Inferior parietal cortex (tissue), 1 donor: ENCODE data around the gene AJAP1.
A peak's percentile ranks its signal among the peaks of the same experiment; 100 is the strongest.
"Not testable (repeated sequence)": the region's sequence is repeated elsewhere in the genome, so short reads cannot be mapped to it uniquely, and the experiment has no call there.

ENCODE experiments used
- DNase-seq: peaks from one replicate; pipeline ENCODE4 v3.0.0-alpha.2; 2016; ENCODE audit errors: extremely low spot score

The AJAP1 gene

DNA sequence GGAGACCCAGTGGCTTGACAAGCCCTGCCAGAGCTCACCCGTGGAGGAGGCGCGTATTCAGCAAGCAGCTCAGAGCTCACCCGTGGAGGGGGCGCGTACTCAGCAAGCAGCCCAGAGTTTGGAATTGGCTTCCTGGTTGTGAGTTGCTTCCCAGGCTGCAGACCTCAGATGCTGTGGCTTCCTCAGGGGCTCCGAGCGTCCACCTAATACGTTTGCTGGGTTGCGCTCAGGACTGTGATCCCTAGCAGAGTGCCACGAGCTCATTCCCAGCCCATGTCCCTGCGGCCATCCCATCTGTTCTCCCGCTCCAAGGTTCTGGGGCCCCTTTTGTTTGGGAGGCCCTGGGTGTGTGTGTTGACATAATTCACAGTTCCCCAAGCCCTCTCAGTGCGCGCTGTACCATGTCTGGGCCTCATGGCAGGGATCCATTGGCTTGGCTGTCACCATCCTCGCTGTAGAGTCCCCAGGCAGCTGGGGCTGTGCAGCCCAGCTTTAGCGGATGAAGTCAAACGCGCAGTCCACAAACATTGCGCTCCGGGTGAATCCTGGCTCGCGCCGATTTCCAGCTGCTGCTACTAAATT is 3.6 kb downstream of the AJAP1 start:
- peak; percentile 69 for DNase-seq

DNA sequence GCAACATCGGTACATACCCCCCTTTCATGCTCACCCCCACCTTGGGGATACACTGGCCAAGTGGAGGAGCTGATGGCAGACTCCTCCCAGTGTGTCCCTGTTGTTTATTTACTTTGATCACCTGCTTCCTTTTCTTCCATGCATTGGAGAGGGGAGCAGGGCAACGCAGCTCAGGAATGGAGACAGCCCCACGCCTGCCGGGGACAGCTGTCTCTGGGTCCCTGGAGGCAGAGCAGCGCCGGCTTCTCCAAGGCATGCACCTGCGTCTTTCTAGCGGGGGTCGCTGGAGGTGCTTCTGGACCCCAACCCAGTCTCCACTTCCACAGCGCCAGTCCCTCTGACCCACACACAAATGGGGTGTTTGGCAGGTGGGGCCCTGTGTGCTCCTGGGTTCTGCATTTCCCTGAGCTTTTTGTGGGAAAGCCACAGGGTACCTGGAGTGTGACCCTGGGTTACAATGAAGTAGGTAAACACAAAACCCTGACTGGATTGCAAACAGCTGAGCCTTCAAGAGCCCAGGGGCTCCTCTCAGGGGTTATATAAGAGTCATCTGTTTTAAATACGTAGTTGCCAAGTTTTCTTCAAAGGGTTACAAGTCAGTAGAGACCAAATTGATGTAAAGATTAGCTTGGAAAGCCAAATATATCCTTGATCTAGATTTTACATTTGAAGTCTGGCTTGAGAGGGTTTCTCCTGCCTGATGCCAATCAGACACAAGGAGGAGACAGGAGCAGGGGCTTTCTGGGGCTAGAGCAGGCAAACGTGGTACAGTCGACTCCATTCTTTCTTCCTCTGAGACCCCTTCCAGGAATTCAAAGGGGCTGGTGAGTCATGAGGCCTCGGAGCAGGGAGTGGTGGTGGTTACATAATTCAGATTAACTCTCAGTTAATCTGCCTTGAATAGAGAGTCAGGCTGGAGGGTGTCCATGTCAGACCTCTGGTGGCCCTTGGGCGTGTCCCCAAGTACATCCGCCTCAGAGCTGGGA is 4.5 kb downstream of the AJAP1 start:
- DNase-seq, result no peak

DNA sequence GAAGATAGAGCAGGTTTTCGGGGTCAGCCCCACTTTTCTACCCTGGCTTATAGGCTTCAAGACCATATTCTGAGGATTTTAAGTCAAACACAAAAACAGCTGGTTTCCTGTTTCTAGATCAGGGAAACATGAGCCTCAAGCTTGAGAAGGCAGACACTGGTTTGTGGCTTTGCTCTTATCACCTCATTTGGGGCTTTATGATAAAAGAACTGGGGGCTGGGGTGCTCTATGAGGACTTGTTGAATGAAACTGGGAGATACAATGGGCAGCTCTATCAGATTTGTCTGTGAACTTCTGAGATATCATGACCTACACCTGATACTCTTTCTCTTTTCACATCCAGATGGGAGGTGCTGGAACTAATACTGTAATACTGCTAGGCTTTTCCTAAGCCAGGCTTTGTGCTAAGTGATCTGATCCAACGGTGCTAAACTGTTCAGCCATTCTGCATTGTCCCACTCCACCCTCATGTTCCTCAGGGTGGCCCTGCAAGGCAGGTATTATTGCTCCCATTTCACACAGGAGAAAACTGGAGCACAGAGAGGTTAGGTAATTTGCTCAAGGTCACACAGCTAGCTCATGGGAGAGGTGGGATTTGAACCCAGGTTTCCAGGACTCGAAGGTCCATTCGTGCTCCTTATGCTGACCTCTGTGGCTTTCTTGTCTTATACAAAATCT is 6.6 kb downstream of the AJAP1 start:
- no peak for DNase-seq

DNA sequence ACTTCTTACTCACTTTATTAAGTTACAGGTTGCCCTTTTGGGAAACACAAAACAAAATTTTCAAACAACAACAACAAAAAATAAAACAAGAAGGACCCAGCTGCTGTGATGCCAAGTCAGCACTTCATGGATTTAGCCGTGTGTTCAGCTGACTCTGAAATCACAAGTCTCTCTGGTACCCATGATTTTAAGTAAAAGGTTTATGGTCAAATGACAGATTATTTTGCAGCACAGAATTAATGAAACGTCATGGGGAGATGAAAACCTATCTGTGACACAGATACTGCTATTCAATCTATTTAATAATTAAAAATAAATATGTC is 7.1 kb downstream of the AJAP1 start:
- no peak for DNase-seq

DNA sequence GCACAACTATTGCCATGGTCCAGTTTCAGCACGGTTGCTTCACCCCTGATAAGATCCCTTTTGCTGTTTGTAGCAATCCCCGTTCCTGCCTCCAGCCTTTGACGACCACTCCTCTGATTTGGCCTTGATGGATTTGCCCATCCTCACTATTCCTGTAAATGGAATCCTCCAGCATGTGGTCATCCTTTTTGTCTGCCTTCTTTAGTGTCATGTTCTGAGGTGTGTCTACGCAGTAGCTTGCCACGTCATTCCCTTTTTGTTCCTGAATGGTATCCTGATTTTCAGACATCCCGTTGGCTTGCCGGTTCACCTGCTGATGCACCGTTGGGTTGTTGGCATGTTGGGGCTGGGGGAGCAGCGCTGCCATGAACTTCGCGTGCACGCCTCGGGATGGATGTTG is 7.8 kb downstream of the AJAP1 start:
- DNase-seq, result no peak

DNA sequence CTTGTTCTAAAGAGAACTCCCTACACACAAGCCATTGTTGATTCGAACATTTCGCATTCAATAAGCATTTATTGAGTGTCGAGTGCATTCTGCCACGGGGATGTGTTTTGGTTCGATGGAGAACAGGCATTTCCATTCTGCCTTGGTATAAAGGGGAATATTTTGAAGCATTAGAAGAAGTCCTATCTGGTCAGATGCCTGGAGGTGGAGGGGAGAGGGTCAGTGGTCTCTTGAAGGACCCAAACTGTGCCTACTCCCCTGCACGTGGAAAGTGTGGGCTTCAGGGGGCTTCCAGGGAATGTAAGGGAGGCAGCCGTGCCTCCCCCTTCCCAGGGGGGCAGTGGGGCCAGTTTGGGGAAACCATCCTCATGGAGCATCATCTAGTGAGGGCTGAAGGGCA is 8.3 kb downstream of the AJAP1 start:
- no peak for DNase-seq

DNA sequence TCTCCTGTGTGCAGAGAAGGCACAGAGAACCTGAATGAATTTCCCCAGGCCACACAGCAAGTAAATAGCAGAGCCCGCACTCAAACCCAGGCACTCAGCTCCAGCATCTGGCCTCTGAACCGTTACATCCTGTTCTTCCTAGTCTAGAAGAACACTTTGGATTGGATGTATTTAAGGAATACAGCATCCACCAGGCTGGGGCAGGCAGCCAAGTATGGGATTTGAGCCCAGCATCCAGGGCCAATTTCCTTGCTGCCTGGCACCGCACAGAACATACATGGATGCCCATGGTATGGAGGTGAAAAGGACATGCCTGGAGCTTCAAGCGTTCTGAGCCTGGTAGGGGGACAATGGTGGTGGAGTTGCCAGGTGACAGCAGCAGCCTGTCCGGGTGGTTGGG is 9.7 kb downstream of the AJAP1 start:
- DNase-seq, result no peak

DNA sequence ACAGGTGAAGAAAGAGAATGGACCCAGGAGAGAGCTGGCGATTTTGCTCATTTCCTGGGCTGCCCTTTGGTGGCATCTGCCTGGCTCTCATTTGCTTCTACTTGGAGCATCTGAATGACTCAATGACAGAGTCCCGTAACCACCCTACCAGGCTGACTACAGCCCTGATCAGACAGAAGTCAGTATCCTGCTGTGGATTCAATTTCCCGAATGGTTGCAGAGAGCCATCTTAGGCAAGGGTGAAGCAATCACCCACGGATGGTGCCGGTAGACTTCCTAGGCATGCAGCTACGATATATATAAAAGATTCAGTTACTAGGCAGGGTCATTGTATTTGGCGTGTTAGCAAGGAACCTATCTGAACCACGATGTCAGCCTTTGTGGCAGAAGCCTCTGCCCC is 10.2 kb downstream of the AJAP1 start:
- DNase-seq, result no peak

DNA sequence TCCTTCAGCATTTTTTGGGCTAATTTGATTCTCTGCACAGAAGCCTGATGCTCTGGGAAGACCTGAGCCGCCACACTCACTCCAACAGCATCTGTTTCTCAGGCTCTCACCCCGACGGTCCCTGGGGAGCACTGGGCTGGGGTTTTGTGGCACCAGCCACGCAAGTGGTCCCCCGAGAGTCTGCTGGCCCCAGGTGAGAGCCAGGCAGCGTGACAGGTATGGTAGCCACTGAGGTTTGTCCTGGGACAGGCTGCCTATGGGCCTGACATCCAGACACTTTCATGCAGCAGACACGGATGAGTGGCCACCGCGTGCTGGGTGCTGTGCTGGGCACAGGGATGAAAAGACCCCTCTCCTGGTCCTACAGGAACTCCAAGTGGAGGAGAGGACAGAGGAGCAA is 11.0 kb downstream of the AJAP1 start:
- no peak for DNase-seq

DNA sequence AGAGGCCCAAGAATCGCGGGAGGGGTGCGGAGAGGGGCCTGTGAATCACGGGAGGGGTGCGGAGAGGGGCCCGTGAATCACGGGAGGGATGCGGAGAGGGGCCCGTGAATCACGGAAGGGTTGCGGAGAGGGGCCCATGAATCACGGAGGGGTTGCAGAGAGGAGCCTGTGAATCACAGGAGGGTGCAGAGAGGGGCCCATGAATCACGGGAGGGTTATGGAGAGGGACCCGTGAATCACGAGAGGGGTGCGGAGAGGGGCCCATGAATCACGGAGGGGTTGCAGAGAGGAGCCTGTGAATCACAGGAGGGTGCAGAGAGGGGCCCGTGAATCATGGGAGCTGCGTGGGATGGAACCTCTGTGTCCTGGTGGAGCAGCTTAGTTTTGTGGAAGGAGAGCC is 12.3 kb downstream of the AJAP1 start:
- not testable (repeated sequence) for DNase-seq

DNA sequence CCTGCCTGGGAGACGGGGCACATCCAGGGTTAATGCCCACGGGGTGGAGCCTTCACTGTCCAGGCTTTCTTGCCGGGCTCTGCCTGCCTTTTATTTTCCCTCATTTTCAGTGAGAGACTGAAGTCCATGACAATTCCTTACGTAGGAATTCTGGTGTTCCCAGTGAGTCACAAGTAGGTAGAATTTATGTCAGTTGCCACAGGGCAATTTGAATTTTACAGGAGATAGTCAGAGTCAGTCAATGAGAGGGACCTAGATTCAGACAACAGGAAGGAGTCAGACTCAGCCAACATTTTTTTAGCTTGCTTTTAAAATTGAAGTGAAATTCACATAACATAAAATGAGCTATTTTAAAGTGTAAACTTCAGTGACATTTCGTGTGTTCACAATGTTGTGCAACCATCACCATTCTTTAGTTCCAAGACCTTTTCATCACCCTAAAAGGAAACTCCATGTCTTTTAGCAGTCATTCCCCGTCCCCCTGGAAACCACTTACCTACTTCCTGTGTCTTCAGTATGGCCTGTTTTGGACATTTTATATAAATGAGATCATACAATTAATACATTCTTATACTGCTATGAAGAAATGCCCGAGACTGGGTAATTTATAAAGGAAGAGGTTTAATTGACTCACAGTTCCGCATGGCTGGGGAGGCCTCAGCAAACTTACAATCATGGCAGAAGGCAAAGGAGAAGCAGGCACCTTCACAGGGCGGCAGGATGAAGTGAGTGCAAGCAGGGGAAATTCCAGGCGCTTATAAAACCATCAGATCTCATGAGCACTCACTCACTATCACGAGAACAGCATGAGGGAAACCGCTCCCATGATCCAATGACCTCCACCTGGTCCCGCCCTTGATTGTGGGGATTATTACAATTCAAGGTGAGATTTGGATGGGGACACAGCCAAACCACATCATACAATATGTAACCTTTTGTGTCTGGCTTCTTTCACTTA is 14.6 kb downstream of the AJAP1 start:
- DNase-seq, result no peak

DNA sequence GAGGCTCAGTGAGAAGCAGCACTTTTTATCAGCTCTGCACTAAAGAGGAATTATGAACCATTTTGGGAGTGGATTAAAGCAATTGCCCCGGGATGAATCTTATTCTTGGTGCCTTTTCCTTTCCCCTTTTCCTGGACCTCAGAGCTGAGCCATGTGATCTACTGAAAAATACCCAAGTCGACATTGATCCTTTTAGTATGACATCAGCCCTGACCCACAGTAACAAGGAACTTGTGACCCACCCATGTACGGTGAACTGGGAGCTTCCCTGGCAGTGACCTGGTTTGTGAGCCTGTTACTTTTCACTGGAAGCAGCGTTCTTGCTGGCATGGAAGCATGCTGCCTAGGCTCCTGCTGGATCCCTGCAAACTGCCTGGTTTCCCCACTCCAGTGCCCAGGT is 15.9 kb downstream of the AJAP1 start:
- DNase-seq, result no peak

DNA sequence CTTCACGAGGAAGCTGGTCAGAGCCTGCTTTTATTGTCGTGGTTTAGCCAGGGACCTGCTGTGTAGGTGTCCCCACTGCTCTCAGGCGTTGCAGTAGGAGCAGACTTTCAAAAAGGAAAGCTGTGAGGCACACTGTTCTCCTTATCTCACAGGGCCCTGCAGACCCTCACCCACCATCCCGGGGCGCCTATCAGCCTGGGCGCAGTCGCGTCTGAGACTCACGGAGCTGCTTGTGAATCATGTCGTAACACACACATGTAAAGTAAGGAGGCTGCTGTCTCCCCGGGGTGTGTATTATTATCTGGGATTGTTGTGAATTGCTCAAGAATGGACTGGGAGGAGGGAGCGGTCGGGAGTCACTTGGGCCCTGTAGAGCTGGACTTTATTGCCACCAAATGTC is 17.4 kb downstream of the AJAP1 start:
- DNase-seq, result no peak

DNA sequence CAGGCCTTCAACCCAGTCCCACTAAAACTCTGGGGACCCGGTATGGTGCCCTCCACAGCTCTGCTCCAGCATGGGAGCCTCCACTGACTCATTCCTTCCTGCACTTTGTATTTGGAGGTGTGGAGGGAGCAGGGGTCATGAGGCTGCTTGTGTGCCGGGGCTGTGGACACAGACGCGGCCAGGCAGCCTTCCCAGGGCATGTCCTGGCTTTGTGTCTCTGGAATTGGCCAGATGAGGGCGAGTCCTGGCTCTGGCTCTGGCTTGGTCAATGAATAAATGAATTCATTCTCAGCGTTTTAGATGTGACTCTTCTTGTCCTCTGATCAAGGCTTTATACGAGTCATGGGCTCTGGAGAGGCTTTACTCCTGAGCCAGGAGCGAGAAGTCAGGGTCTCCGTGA is 19.1 kb downstream of the AJAP1 start:
- no peak for DNase-seq

DNA sequence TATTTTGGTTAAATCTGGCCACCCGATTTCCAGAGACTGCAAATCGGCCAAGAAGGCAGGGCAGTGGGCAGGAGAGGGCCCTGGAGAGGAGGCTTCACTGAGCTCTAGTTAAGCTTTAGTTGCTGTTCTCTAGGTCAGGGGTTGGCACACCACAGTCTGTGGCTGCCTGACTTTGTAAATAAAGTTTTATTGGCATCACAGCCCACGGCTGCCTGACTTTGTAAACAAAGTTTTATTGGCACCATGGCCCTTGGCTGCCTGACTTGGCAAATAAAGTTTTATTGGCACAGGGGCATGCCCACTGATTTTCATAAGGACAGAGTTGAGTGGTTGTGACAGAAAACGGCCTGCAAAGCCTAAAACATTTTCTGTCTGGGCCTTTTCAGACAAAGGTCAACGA is 19.7 kb downstream of the AJAP1 start:
- DNase-seq, result no peak

DNA sequence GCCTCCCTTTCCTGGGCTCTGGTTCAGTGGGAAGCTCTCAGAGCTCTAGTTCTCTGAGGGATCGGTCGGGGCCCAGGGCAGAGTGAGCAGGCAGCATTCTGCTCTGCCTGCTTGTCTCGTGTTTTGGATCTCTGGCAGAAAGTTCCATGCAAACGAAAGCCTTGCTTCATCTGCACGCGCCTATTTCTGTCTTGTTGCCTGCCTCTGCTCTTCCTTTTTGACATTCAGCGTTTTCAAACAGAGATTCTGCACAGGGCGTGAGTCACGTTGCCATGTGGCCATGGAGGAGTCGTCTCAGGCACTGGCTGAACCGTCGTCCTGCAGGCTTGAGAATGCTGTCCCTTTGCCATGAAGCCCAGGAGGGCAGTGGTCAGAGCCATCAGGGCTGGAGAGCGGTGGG is 20.3 kb downstream of the AJAP1 start:
- no peak for DNase-seq

DNA sequence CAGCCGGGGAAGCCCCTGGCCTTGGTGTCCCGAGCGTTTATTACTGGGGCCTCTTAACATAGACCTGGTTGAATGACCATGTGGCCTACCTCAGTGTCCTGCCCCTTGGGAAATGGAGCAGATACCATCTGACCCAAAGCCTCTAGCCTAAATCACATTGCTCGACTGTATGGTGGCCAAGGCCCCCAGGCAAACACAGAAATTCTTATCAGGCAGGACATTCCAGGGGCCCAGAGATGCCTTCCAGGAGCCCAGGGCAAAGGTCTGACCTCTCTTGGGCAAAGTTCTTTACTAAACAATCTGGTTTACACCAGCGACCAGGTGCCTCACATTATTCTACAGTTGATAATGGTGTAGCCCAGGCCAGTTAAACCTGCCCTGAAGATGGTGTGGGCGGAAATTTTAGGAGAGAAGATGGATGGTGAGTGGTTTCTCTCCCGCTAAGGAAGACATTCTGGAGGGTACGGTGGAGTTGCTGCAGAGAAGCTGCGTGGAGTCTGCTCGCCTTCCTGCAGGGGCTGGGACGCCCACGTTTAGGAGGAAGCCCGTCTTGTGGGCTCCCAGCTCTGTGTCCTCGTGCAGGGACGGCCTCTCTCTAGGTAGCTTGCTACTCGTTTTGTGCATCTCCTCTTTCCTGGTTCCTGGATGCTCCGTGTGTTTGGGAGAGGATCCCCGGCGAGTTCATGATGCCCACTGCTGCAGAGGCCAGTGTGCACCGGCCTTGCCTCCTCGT is 21.2 kb downstream of the AJAP1 start:
- DNase-seq, result no peak

DNA sequence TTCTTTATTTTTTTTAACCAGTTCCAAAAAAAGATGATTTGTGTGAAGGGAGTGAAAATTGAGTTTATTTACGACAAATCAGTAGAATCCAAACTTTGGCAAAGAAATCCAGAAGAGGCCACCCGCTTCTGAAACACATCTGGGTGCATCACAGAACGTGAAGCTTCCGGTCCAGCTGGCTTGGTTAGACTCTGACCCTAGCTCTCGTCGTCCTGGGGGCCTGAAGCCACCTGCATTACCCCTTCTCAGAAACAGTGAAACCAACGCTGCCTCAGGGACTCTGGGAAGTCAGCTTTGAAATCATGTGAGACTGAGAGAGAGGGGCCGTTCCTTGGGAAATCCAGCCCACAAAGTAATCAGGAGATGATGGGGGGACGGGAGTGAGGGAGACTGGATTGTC is 21.8 kb downstream of the AJAP1 start:
- DNase-seq, result no peak

DNA sequence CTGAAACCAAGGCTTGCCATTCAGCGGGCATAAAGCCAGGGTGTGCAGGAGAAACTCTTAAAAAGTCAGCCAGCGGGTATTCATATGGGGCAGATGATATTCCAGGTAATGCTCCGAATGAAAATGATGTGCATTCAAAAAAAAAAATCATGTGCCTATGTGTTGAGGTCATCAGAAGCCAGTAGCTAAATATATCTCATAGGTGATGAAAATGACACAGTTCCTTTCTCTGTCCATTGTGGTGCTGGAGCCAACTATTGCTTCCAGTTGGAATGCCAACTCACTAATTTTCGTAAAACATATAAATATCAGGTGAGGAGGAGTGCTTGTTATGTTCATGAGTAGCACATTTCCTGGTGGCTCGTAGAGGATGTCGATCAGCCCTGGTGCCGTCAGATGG is 23.2 kb downstream of the AJAP1 start:
- DNase-seq, result no peak

DNA sequence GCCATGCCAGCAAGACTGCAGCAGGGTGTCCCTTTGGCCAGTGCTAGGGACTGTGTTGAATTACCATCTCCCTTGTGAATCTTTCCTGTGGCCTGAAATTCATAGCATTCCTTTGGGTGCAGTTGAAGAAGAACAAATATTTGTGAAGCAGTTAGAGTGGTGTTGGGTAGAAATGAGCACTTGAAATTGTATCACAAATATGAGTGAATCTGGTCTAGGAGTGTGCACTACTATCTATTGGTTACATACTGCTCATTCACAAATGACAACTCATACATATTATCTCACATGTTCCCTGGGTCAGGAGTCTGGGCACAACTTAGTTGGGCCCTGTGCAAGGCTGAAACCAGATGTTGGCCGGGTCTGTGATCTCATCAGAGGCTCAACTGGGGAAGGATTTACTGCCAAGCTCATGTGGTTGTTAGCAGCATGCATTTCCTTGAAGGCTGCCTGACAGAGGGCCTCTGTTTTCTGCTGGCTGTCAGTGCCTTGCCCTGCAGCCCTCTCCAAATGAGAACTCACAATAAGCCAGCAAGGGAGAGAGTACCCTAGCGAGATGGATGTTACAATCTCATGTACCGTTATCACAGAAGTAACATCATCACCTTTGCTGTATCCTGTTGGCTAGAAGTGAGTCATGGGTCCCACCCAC is 23.8 kb downstream of the AJAP1 start:
- no peak for DNase-seq

DNA sequence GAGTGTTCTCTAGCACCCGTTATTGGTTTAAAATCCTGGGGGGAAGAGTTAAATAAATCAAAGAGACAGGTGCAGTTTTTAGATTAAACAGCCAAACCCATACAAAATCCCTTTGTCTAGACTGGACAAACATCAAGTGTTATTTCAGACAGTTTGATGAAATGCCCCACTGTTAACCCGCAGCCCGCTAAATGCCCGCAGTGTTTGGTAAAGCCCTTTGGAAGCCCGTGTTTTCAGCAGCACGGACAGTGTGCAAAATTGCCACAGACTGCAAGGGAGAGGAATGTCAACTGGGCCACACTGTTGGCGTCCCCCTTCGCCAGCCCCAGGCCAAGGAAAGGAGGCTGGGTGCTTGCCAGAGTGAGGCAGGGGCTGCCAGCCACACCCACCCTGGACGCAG is 26.6 kb downstream of the AJAP1 start:
- peak; percentile 76 for DNase-seq
